K562 treated with DMSO at 1 percent for 12 hours (cell line): ENCODE results near the gene HOXA3. TPM values are rescaled to one million over a fixed set of nuclear protein-coding genes. Genes with fewer than 3 reads are reported as not detected.

Source experiments
- total RNA-seq: library from RNA; unstranded; fragments of 300-600 nt; gene quantifications from 2 replicates; pipeline ENCODE4 v1.2.3, GENCODE V29; 2022; ENCODE audit not compliant: insufficient read depth

Gene HOXA3
- total RNA-seq, 1 experiment from 2014 or later: not detected

Other genes starting within 250 kb of the HOXA3 start
- not detected in 2 replicates for gene HOXA1, start 56.6 kb downstream of the HOXA3 start, total RNA-seq
- not detected in 2 replicates for gene HOXA2, start 49.9 kb downstream of the HOXA3 start, total RNA-seq
- not detected in 2 replicates for gene HOXA4, start 21.8 kb downstream of the HOXA3 start, total RNA-seq
- not detected in 2 replicates for gene HOXA5, start 8.9 kb downstream of the HOXA3 start, total RNA-seq
- not detected in 2 replicates for gene HOXA6, start 4.8 kb downstream of the HOXA3 start, total RNA-seq
- not detected in 2 replicates for gene HOXA7, start 4.1 kb upstream of the HOXA3 start, total RNA-seq
- not detected in 2 replicates for gene HOXA9, start 13.0 kb upstream of the HOXA3 start, total RNA-seq
- not detected in 2 replicates for gene HOXA10, start 21.7 kb upstream of the HOXA3 start, total RNA-seq
- gene HOXA11, start 32.6 kb upstream of the HOXA3 start, total RNA-seq: not detected in 2 replicates
- gene HOXA13, start 47.5 kb upstream of the HOXA3 start, total RNA-seq: not detected in 2 replicates
- gene EVX1, start 90.2 kb upstream of the HOXA3 start, total RNA-seq: not detected in 2 replicates